ENCODE data around the gene ACMSD.
"Not testable (repeated sequence)": the region's sequence is repeated elsewhere in the genome, so short reads cannot be mapped to it uniquely, and the experiment has no call there.

The ACMSD gene

DNA sequence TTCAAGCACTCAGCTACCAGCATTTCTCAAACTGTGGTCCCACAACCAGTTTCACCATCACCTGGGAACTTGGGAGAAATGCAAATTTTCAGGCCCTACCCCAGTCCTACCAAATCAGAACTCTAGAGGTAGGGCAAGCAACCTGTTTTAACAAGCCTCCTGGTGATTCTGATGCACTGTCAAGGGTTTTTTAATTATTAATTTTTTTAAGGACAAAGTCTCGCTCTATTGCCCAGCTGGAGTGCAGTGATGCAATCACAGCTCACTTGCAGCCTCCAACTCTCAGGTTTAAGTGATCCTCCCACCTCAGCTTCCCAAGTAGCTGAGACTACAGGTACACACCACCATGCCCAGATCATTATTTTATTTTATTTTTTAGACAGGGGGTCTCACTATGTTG lies 7.8 kb downstream of the ACMSD start:
- Histone ChIP-seq H3K27ac (ENCODE audit: low read length) (no peak overlapping the region), H3K4me3 (ENCODE audit: low read length in 2 of 2) (no peak overlapping the region), H3K4me1 (ENCODE audit: control insufficient read depth, insufficient read depth, low read length) (no peaks in the 10 kb centered on the region), H3K9ac (ENCODE audit: low read length in 2 of 2) (no peak overlapping the region), H3K36me3 (ENCODE audit: control insufficient read depth in 2 of 2, insufficient read depth in 2 of 2, low read length in 2 of 2) (no peaks in the 10 kb centered on the region), H3K9me3 (ENCODE audit: control insufficient read depth in 2 of 2, low read length in 2 of 2) (peaks cover 3 to 4% of the 10 kb centered on the region in 2 donors), H3K27me3 (ENCODE audit: control insufficient read depth in 1 of 2, insufficient read depth in 2 of 2, low read length in 2 of 2) (no peaks in the 10 kb centered on the region)

DNA sequence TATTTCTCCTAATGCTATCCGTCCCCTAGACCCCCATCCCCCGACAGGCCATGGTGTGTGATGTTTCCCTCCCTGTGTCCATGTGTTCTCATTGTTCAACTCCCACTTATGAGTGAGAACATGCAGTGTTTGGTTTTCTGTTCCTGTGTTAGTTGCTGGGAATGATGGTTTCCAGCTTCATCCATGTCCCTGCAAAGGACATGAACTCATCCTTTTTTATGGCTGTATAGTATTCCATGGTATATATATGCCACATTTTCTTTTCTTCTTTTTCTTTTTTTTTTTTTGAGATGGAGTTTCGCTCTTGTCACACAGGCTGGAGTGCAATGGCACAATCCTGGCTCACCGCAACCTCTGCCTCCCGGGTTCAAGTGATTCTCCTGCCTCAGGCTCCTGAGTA lies 9.2 kb downstream of the ACMSD start:
- H3K4me3 ChIP-seq (ENCODE audit: low read length in 2 of 2); H3K9me3 ChIP-seq (ENCODE audit: control insufficient read depth in 2 of 2, low read length in 2 of 2); H3K27me3 ChIP-seq (ENCODE audit: control insufficient read depth in 1 of 2, insufficient read depth in 2 of 2, low read length in 2 of 2); H3K27ac ChIP-seq (ENCODE audit: low read length); H3K9ac ChIP-seq (ENCODE audit: low read length in 2 of 2); H3K4me1 ChIP-seq (ENCODE audit: control insufficient read depth, insufficient read depth, low read length); H3K36me3 ChIP-seq (ENCODE audit: control insufficient read depth in 2 of 2, insufficient read depth in 2 of 2, low read length in 2 of 2): not testable (repeated sequence)

DNA sequence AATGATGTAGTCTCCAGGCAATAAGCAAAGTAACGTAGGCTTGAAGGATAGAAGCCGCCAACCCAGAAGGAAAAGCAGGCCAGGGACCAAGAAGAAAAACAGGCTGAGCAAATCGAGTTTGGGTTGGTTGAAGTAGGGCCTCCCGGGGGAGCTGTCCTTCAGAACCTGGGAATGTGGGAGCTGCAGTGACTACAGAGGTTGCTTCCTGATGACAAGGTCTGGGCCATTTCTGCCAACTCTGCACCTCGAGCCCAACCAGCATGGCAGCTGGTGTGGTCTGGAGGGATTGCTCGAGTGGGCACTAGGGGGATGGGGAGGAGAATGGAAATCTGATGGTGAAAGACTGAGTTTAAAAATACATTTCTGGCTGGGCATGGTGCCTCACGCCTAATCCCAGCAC lies 14.1 kb downstream of the ACMSD start:
- Histone ChIP-seq H3K27me3 (ENCODE audit: control insufficient read depth in 1 of 2, insufficient read depth in 2 of 2, low read length in 2 of 2) (no peaks in the 10 kb centered on the region), H3K4me1 (ENCODE audit: control insufficient read depth, insufficient read depth, low read length) (no peaks in the 10 kb centered on the region), H3K9me3 (ENCODE audit: control insufficient read depth in 2 of 2, low read length in 2 of 2) (peaks cover 3 to 4% of the 10 kb centered on the region in 2 donors), H3K9ac (ENCODE audit: low read length in 2 of 2) (no peak overlapping the region), H3K4me3 (ENCODE audit: low read length in 2 of 2) (no peak overlapping the region), H3K27ac (ENCODE audit: low read length) (no peak overlapping the region), H3K36me3 (ENCODE audit: control insufficient read depth in 2 of 2, insufficient read depth in 2 of 2, low read length in 2 of 2) (no peaks in the 10 kb centered on the region)

DNA sequence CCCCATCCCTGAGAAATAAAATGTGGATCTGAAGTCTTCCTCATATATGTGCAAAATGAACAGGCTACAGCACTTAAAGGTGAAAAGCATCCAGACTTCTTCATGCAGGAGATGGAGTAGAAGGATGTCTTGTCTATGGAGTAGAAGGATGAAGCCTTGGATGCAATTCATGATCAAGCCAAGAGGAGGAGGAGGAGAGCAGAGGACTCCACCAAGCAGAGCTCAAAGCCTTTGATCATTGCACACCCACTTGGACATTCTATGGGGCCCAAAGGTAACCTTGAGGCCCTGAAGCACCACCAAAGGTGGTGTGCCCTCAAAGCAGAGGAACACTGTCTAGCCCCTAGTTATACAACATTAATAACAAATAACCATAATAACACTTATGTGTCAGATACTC lies 17.3 kb downstream of the ACMSD start:
- Histone ChIP-seq H3K9ac (ENCODE audit: low read length in 2 of 2) (no peak overlapping the region), H3K4me3 (ENCODE audit: low read length in 2 of 2) (no peak overlapping the region), H3K36me3 (ENCODE audit: control insufficient read depth in 2 of 2, insufficient read depth in 2 of 2, low read length in 2 of 2) (no peaks in the 10 kb centered on the region), H3K9me3 (ENCODE audit: control insufficient read depth in 2 of 2, low read length in 2 of 2) (no peaks in the 10 kb centered on the region), H3K4me1 (ENCODE audit: control insufficient read depth, insufficient read depth, low read length) (no peaks in the 10 kb centered on the region), H3K27ac (ENCODE audit: low read length) (no peak overlapping the region), H3K27me3 (ENCODE audit: control insufficient read depth in 1 of 2, insufficient read depth in 2 of 2, low read length in 2 of 2) (no peaks in the 10 kb centered on the region)

DNA sequence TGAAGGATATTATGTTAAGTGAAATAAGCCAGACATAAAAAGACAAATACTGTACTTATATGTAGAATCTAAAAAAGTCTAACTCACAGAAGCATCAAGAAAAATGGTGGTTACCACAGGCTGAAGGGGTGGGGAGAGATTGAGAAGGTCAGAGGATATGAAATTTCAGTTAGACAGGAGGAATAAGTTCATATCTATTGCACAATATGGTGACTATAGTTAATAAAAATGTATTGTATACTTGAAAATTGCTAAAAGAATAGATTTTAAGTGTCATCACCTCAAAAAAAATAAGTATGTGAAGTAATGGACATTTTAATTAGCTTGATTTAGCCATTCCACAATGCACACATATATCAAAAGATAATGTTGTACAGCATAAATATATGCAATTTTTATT lies 19.8 kb downstream of the ACMSD start:
- no peaks in the 10 kb centered on the region for H3K36me3 ChIP-seq (ENCODE audit: control insufficient read depth in 2 of 2, insufficient read depth in 2 of 2, low read length in 2 of 2)
- no peaks in the 10 kb centered on the region for H3K4me1 ChIP-seq (ENCODE audit: control insufficient read depth, insufficient read depth, low read length)
- H3K4me3 ChIP-seq (ENCODE audit: low read length in 2 of 2) = no peak overlapping the region
- no peaks in the 10 kb centered on the region for H3K9me3 ChIP-seq (ENCODE audit: control insufficient read depth in 2 of 2, low read length in 2 of 2)
- H3K27ac ChIP-seq (ENCODE audit: low read length) = no peak overlapping the region
- H3K9ac ChIP-seq (ENCODE audit: low read length in 2 of 2) = no peak overlapping the region
- no peaks in the 10 kb centered on the region for H3K27me3 ChIP-seq (ENCODE audit: control insufficient read depth in 1 of 2, insufficient read depth in 2 of 2, low read length in 2 of 2)

DNA sequence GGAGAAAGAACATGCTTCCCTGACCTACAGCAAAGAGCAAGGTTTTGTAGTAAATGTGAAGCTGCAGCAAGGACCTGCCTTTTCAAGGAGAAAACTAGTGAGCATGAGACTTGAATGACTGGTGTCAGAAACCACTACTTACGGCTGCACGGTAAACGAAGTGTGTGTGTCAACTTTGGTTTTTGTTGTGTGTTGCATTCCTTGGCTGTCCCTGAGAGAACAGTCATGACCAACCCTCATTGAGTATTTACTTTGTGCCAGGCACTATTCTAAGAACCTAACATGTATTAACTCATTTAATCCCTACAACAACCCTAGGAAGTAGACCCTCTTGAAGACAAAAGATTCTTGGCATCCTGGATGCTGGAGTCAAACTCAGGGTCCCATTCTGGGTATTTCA lies 22.8 kb downstream of the ACMSD start:
- no peaks in the 10 kb centered on the region for H3K4me1 ChIP-seq (ENCODE audit: control insufficient read depth, insufficient read depth, low read length)
- H3K9me3 ChIP-seq (ENCODE audit: control insufficient read depth in 2 of 2, low read length in 2 of 2) = no peaks in the 10 kb centered on the region
- no peak overlapping the region for H3K4me3 ChIP-seq (ENCODE audit: low read length in 2 of 2)
- H3K27me3 ChIP-seq (ENCODE audit: control insufficient read depth in 1 of 2, insufficient read depth in 2 of 2, low read length in 2 of 2) = no peaks in the 10 kb centered on the region
- no peak overlapping the region for H3K9ac ChIP-seq (ENCODE audit: low read length in 2 of 2)
- no peaks in the 10 kb centered on the region for H3K36me3 ChIP-seq (ENCODE audit: control insufficient read depth in 2 of 2, insufficient read depth in 2 of 2, low read length in 2 of 2)
- H3K27ac ChIP-seq (ENCODE audit: low read length) = no peak overlapping the region

DNA sequence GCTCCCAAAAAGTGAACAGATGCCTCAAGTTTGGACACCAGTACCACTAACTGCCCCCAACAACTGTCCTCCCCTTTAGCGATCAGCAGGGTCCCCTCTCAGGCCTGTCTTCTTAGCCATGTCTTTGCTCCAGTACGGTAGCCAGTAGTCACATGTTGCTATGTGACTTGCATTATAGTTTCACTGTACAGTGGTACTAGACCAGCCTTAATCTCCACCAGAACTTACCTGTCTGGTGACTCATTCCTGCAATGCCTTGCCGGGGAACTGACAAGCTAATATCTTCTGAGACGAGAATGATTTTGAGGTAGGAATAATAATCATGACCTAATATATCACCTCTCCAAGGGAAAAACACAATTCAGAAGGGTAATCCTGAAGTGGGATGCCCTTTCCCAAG lies 23.7 kb downstream of the ACMSD start:
- no peak overlapping the region for H3K4me3 ChIP-seq (ENCODE audit: low read length in 2 of 2)
- no peaks in the 10 kb centered on the region for H3K36me3 ChIP-seq (ENCODE audit: control insufficient read depth in 2 of 2, insufficient read depth in 2 of 2, low read length in 2 of 2)
- H3K27me3 ChIP-seq (ENCODE audit: control insufficient read depth in 1 of 2, insufficient read depth in 2 of 2, low read length in 2 of 2) = no peaks in the 10 kb centered on the region
- no peak overlapping the region for H3K9ac ChIP-seq (ENCODE audit: low read length in 2 of 2)
- H3K9me3 ChIP-seq (ENCODE audit: control insufficient read depth in 2 of 2, low read length in 2 of 2) = no peaks in the 10 kb centered on the region
- no peak overlapping the region for H3K27ac ChIP-seq (ENCODE audit: low read length)
- H3K4me1 ChIP-seq (ENCODE audit: control insufficient read depth, insufficient read depth, low read length) = no peaks in the 10 kb centered on the region

DNA sequence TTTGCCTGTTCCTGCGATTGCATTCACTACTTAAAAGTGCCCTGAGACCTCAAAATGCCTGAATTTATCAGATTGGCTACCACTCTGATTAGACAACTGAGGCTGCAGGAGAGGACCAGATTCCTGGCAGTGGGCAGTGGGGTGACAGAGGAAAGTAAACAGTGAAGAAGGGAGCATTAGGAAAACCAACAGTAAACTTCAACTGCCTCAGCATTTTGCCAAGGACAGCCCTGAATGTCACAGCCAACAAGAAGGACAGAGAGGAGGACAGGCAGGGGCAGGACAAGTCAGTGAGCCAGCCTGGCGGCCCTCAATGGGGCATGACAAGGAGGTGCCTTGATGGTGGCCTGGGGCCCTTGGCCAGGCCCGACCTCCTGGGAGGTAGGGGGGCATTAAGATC lies 24.3 kb downstream of the ACMSD start:
- Histone ChIP-seq H3K9me3 (ENCODE audit: control insufficient read depth in 2 of 2, low read length in 2 of 2) (no peaks in the 10 kb centered on the region), H3K27ac (ENCODE audit: low read length) (no peak overlapping the region), H3K36me3 (ENCODE audit: control insufficient read depth in 2 of 2, insufficient read depth in 2 of 2, low read length in 2 of 2) (no peaks in the 10 kb centered on the region), H3K27me3 (ENCODE audit: control insufficient read depth in 1 of 2, insufficient read depth in 2 of 2, low read length in 2 of 2) (no peaks in the 10 kb centered on the region), H3K9ac (ENCODE audit: low read length in 2 of 2) (no peak overlapping the region), H3K4me3 (ENCODE audit: low read length in 2 of 2) (no peak overlapping the region), H3K4me1 (ENCODE audit: control insufficient read depth, insufficient read depth, low read length) (no peaks in the 10 kb centered on the region)

DNA sequence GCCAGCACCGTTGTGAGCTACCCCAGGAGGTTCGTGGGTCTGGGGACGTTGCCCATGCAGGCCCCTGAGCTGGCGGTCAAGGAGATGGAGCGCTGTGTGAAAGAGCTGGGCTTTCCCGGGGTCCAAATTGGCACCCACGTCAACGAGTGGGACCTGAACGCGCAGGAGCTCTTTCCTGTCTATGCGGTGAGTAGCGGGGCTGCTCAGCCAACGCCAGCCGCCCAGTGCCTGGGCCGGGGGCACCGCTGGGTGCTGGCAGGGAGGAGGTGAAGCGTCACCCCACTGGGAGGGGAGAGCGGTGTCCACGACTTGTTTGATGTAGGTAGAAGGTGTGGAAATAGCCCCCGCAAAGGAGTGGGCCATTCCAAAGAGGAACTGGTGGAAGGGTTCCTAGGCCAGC lies 25.0 kb downstream of the ACMSD start:
- H3K27ac ChIP-seq (ENCODE audit: low read length) = no peak overlapping the region
- H3K36me3 ChIP-seq (ENCODE audit: control insufficient read depth in 2 of 2, insufficient read depth in 2 of 2, low read length in 2 of 2) = no peaks in the 10 kb centered on the region
- no peaks in the 10 kb centered on the region for H3K4me1 ChIP-seq (ENCODE audit: control insufficient read depth, insufficient read depth, low read length)

DNA sequence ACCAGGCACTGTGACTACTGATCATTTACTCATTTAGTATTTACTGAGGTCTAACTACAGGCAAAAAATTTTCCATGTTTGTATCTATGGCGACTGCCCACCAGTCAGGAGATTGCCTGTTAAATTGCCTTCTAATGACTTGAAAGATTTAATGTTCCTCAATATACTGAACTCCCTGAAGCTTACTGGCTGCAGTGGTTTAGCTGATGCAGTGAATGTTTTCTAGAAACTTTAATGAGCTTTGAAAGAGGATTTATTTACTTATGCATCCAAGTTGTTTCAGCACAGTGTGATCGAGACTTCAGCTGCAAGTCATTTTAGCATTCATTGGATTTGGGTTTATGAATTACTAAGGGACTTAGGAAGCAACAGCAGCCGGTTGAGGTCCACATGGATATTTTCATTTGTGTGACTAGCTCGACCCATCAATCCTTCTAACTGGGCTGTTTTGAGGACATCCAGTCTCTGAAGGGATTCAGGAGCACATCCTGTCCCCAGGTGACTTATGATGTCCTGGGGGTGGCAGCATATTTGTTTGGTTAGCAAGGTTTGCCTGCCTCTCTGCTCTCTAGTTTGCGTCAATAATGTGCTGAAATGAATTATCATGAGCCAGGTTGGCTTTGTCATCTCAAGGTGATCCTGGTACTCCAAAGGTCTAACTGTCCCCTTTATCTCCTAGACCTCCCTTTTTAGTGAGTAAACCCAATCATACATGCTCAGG lies 26.8 kb downstream of the ACMSD start:
- Histone ChIP-seq H3K27ac (ENCODE audit: low read length) (no peak overlapping the region), H3K4me1 (ENCODE audit: control insufficient read depth, insufficient read depth, low read length) (no peaks in the 10 kb centered on the region), H3K4me3 (ENCODE audit: low read length in 2 of 2) (no peak overlapping the region), H3K36me3 (ENCODE audit: control insufficient read depth in 2 of 2, insufficient read depth in 2 of 2, low read length in 2 of 2) (peaks cover 0 to 2% of the 10 kb centered on the region in 2 donors), H3K27me3 (ENCODE audit: control insufficient read depth in 1 of 2, insufficient read depth in 2 of 2, low read length in 2 of 2) (no peaks in the 10 kb centered on the region), H3K9me3 (ENCODE audit: control insufficient read depth in 2 of 2, low read length in 2 of 2) (no peaks in the 10 kb centered on the region), H3K9ac (ENCODE audit: low read length in 2 of 2) (no peak overlapping the region)

More for the DNA sequence above, 25.0 kb downstream of the ACMSD start:
- Histone ChIP-seq H3K9ac (ENCODE audit: low read length in 2 of 2) (no peak overlapping the region), H3K27me3 (ENCODE audit: control insufficient read depth in 1 of 2, insufficient read depth in 2 of 2, low read length in 2 of 2) (no peaks in the 10 kb centered on the region), H3K4me3 (ENCODE audit: low read length in 2 of 2) (no peak overlapping the region), H3K9me3 (ENCODE audit: control insufficient read depth in 2 of 2, low read length in 2 of 2) (no peaks in the 10 kb centered on the region)

DNA sequence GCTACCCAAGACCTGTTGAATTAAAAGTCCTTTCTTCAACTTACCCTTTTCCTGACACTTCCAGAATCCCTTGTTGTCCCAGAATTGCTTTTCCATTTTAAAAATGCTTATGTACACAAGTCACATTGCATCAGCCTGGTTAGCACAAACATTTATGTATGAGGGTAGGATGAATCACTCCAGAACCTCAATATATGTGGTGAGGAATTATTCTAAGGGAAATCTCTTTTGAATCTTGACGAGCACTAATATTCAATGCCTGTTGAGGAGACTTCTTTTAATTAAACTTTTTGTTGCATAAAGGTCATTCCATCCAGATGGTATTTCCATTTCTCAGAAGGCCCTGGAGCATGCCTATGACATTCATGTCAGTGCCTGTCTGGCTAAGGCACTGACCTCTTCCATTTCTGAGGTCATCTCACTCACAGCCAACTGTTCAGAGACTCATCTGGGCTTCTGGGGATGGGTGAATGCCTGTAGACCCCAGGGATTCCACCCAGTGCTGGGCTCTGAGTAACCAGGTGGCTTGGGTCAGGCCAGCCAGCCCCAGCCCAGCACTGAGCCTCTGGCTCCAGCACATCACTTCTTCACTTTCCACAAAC lies 28.2 kb downstream of the ACMSD start:
- H3K9ac ChIP-seq (ENCODE audit: low read length in 2 of 2) = no peak overlapping the region
- H3K27me3 ChIP-seq (ENCODE audit: control insufficient read depth in 1 of 2, insufficient read depth in 2 of 2, low read length in 2 of 2) = no peaks in the 10 kb centered on the region
- H3K4me3 ChIP-seq (ENCODE audit: low read length in 2 of 2) = no peak overlapping the region
- no peaks in the 10 kb centered on the region for H3K9me3 ChIP-seq (ENCODE audit: control insufficient read depth in 2 of 2, low read length in 2 of 2)
- H3K4me1 ChIP-seq (ENCODE audit: control insufficient read depth, insufficient read depth, low read length) = no peaks in the 10 kb centered on the region
- no peak overlapping the region for H3K27ac ChIP-seq (ENCODE audit: low read length)
- peaks cover 0 to 2% of the 10 kb centered on the region in 2 donors for H3K36me3 ChIP-seq (ENCODE audit: control insufficient read depth in 2 of 2, insufficient read depth in 2 of 2, low read length in 2 of 2)
